Gastroesophageal sphincter (tissue), 4 donors: ENCODE results near the gene CASQ1. TPM values are rescaled to one million over a fixed set of nuclear protein-coding genes. Genes with fewer than 3 reads are reported as not detected.

Experiments used
- ATAC-seq: fragments of 150-250 bp; one replicate; pipeline ENCODE4 v1.9.1; 2016; ENCODE audit warnings: mild to moderate bottlenecking, moderate library complexity
- H3K27ac ChIP-seq, 4 donors: fragments of 200-600 bp; sonication (generic) in 3 of 4; 1 replicate in 3 of 4; 2 replicates in 1 of 4; pipeline ENCODE4 v1.5.1; 2016 to 2019
- H3K27me3 ChIP-seq: fragments of 200-600 bp; sonication (generic); one replicate; pipeline ENCODE4 v1.5.1; 2019
- H3K36me3 ChIP-seq, 2 donors: fragments of 200-600 bp; sonication (generic); one replicate each; pipeline ENCODE4 v1.5.1; 2019; ENCODE audit warnings: control low read depth in 1 of 2
- H3K4me1 ChIP-seq, 3 donors: fragments of 200-600 bp; sonication (generic); 1 replicate in 2 of 3; 2 replicates in 1 of 3; pipeline ENCODE4 v1.5.1; 2016 to 2019; ENCODE audit warnings: control low read depth in 2 of 3
- H3K4me3 ChIP-seq, 2 donors: fragments of 200-600 bp; sonication (generic); one replicate each; pipeline ENCODE4 v1.5.1; 2019; ENCODE audit warnings: mild to moderate bottlenecking in 1 of 2, moderate library complexity in 1 of 2
- H3K9me3 ChIP-seq, 3 donors: fragments of 200-600 bp; sonication (generic); one replicate each; pipeline ENCODE4 v1.5.1; 2017 to 2019; ENCODE audit warnings: control low read depth in 2 of 3
- EP300 ChIP-seq: sonication (generic); formaldehyde crosslinking; IDR thresholded peaks from one replicate; pipeline ENCODE4 v1.6.1; 2017; ENCODE audit warnings: antibody characterized with exemption, mild to moderate bottlenecking
- POLR2A ChIP-seq, 2 donors: fragments of 450-650 bp; IDR thresholded peaks; one replicate each; pipeline ENCODE4 v1.6.1; 2017; ENCODE audit warnings: antibody characterized with exemption in 2 of 2, mild to moderate bottlenecking in 2 of 2, moderate library complexity in 1 of 2
- POLR2AphosphoS5 ChIP-seq: sonication (generic); formaldehyde crosslinking; IDR thresholded peaks from one replicate; pipeline ENCODE4 v1.6.1; 2017; ENCODE audit warnings: antibody characterized with exemption
- WGBS, 2 donors: methylation state at CpG; one replicate each; pipeline ENCODE4 v1.1.5; 2018; ENCODE audit warnings: low coverage in 1 of 2; 5-methylcytosine and 5-hydroxymethylcytosine counted together
- total RNA-seq, 4 donors: library from RNA; depleted of rRNA; stranded (reverse); fragments of >200 nt; gene quantifications; one replicate each; pipeline ENCODE4 v1.1.0, GENCODE V29; 2016
- TF ChIP-seq, protein P1 (sequence below), 4 experiments: fragments of 200-600 bp in 2 of 4; fragments of 450-650 bp in 2 of 4; sonication (generic) in 1 of 4; IDR thresholded peaks; one replicate each; pipeline ENCODE4 v1.5.1; 2017 to 2019; ENCODE audit warnings: antibody characterized with exemption in 4 of 4, mild to moderate bottlenecking in 2 of 4, moderate library complexity in 2 of 4

Gene CASQ1
- total RNA-seq, 4 donors from 2014 or later: 1.3 to 8.8 (median 2.2) TPM

DNA sequence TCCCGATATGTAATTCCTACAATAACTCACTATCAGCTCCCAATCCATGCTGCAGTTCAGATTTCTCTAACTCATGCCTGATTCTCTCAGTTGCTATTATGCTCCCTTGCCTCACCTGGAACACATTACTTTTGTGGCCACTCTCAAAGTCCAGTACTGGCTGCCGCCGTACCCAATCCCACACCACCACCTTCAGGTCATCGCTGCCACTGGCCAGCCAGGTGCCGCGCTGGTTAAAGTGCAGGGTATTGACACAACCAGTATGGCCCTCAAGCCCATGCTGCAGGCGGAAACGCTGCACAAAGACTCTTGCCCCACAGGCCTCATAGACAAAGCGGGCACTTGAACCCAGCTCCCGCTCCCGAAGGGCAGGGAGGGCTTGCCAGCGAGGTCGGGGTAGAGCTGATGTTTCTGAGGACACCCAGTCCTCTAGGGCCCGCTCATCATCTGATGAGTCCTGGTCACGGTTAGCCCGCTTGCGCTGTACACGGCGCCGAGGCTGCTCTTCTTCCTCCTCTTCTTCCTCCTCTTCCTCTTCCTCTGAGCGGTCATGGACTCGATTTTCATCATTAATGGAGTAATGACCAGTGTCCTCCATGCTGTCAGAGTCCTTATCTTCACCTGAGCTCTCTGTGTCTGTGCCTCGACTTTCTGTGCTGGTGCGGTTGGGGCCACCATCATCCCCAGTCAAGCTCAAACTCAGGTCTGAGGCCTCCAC lies 49.4 kb downstream of the CASQ1 start:
- Histone ChIP-seq H3K4me3 (no peak overlapping the region), H3K4me1 (peaks cover 0 to 26% (median 0%) of the 10 kb centered on the region in 3 donors), H3K27me3 (no peaks in the 10 kb centered on the region), H3K9me3 (no peaks in the 10 kb centered on the region), H3K36me3 (peaks cover 15 to 94% of the 10 kb centered on the region in 2 donors), H3K27ac (no peak overlapping the region)
- TF ChIP-seq POLR2A (IDR thresholded peaks at IDR 0.05) (no peak), POLR2AphosphoS5 (no peak), EP300 (no peak)
- TF ChIP-seq, protein P1, sequence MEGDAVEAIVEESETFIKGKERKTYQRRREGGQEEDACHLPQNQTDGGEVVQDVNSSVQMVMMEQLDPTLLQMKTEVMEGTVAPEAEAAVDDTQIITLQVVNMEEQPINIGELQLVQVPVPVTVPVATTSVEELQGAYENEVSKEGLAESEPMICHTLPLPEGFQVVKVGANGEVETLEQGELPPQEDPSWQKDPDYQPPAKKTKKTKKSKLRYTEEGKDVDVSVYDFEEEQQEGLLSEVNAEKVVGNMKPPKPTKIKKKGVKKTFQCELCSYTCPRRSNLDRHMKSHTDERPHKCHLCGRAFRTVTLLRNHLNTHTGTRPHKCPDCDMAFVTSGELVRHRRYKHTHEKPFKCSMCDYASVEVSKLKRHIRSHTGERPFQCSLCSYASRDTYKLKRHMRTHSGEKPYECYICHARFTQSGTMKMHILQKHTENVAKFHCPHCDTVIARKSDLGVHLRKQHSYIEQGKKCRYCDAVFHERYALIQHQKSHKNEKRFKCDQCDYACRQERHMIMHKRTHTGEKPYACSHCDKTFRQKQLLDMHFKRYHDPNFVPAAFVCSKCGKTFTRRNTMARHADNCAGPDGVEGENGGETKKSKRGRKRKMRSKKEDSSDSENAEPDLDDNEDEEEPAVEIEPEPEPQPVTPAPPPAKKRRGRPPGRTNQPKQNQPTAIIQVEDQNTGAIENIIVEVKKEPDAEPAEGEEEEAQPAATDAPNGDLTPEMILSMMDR (IDR thresholded peaks at IDR 0.05): no peak
- ATAC-seq: no peak
- WGBS, 2 donors: 97% methylated on average over 22 of the region's 24 CpGs; no CpG with 5 or more reads in 1 of the 2 donors

DNA sequence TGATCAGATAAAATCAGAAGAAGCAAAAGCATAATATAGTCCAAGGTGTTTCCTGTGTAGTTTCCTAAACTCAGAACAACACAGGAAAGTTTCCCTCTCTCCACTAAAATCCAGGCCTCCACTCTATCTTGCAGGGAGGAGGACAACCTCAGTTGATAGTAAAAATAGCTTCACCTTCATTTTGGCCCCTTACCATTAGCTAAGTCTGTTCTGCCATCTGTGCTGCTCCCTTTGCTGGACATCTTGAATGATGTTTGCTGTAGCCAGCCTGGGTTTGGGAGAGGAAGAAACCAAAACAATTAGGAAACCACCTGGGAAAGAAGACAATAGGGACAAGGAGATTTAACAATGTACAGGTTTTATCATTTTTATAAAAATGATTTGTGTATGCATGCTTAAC lies 53.4 kb downstream of the CASQ1 start:
- no peak overlapping the region for H3K27ac ChIP-seq
- peaks cover 0 to 54% (median 0%) of the 10 kb centered on the region in 3 donors for H3K4me1 ChIP-seq
- H3K9me3 ChIP-seq: no peaks in the 10 kb centered on the region
- H3K27me3 ChIP-seq: no peaks in the 10 kb centered on the region
- H3K4me3 ChIP-seq: no peak overlapping the region
- TF ChIP-seq EP300 (no peak), POLR2AphosphoS5 (no peak), POLR2A (IDR thresholded peaks at IDR 0.05) (no peak)
- TF ChIP-seq, protein P1 (IDR thresholded peaks at IDR 0.05): no peak
- ATAC-seq: no peak
- peaks cover 0 to 54% of the 10 kb centered on the region in 2 donors for H3K36me3 ChIP-seq

DNA sequence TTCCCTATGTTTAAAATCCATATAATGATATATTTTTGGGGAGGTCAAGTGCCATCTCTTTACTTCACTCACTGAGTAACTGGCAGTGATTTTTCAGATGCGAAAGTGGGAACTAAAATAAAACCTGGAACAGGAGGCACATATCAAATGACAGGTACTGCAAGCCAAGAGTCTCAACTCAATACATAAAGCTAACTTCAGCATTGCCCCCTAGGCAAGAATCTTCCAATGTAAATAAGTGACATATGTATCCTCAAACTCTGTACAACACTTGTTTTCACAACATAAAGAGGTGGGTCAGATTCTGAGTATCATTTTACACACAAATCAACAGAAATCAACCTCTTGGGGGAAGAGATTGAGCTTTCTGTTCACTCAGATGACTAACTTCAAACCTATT lies 53.8 kb downstream of the CASQ1 start:
- no peak for ATAC-seq
- TF ChIP-seq POLR2AphosphoS5 (no peak), EP300 (no peak), POLR2A (IDR thresholded peaks at IDR 0.05) (no peak)
- TF ChIP-seq, protein P1 (IDR thresholded peaks at IDR 0.05): no peak
- WGBS, 2 donors: 20 to 79% methylated on average over 1 of the region's 1 CpG
- Histone ChIP-seq H3K4me3 (no peak overlapping the region), H3K36me3 (peaks cover 0 to 49% of the 10 kb centered on the region in 2 donors), H3K27ac (no peak overlapping the region), H3K9me3 (no peaks in the 10 kb centered on the region), H3K4me1 (peaks cover 0 to 58% (median 0%) of the 10 kb centered on the region in 3 donors), H3K27me3 (no peaks in the 10 kb centered on the region)

DNA sequence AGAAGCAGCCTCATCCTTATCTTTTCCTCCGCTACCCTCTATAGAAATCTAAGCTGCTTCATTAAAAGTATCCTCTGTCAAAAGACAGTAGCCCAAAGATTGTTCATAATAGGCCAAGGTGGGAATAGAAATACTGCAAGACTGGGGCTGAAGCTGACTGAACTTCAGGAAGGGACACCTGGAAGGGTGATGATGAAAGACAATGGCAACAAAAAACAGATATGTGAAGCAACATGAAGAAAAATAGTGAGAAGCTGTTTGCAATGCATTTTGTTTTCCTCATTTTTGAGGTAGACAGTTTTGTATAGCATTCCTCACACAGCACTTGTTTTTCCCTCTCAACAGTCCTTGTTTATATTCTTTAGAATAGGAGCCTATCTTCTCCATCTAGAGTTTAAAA lies 55.1 kb downstream of the CASQ1 start:
- no peak overlapping the region for H3K27ac ChIP-seq
- peaks cover 0 to 37% of the 10 kb centered on the region in 2 donors for H3K36me3 ChIP-seq
- H3K4me1 ChIP-seq: peaks cover 0 to 70% (median 0%) of the 10 kb centered on the region in 3 donors
- no peak overlapping the region for H3K4me3 ChIP-seq
- no peaks in the 10 kb centered on the region for H3K27me3 ChIP-seq
- no peaks in the 10 kb centered on the region for H3K9me3 ChIP-seq
- TF ChIP-seq POLR2AphosphoS5: no peak
- TF ChIP-seq POLR2A (IDR thresholded peaks at IDR 0.05): no peak
- 83 to 89% methylated on average over 1 of the region's 1 CpG for WGBS, 2 donors
- ATAC-seq: no peak

DNA sequence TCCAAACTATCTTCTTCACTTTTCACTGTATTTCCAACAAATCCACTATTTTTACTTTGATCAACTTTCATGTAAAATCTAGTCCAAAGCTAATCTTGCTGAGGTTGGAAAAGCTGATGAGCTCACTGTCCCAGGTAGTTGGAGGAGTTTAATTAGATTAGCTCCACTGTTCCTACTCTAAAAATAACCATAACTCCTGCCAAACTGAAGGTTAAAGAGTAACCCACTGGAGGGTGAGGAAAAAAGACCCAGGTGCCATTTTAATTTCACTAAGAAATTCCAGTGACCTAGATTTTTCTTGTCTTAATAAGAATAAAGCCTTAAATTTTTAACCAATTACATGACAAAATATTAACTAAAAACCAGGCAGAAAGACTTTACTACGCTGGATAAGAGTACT lies 56.7 kb downstream of the CASQ1 start:
- no peak for ATAC-seq
- Histone ChIP-seq H3K27me3 (no peaks in the 10 kb centered on the region), H3K36me3 (peaks cover 0 to 21% of the 10 kb centered on the region in 2 donors), H3K27ac (no peak overlapping the region), H3K4me1 (peaks cover 3 to 86% (median 7%) of the 10 kb centered on the region in 3 donors), H3K9me3 (no peaks in the 10 kb centered on the region), H3K4me3 (no peak overlapping the region)
- 84 to 93% methylated on average over 1 of the region's 1 CpG for WGBS, 2 donors
- TF ChIP-seq EP300: no peak

DNA sequence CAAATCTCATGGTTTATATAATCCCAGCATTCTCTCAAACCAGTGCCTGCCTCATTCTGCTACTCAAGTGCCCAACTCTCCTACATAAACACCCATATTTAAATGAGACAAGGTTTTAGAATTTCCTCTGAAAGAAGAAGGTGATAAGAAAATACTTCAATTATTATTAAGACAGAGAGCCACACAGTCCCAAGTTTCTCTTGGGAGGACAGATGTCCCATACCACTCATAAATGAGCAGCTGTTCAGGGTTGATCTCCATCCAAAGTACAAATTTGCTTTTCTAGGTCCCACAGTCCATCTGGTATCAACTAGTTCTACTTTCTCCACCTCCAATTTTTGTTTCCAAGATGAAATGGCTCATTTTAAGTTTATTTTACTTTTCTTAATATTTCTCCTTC lies 60.6 kb downstream of the CASQ1 start:
- Histone ChIP-seq H3K27ac (peak overlapping the region in 3 of 4 donors; percentile 19 to 45 (median 40)), H3K9me3 (no peaks in the 10 kb centered on the region), H3K4me1 (peaks cover 3 to 63% (median 7%) of the 10 kb centered on the region in 3 donors), H3K36me3 (peaks cover 0 to 10% of the 10 kb centered on the region in 2 donors), H3K27me3 (no peaks in the 10 kb centered on the region), H3K4me3 (no peak overlapping the region)
- ATAC-seq: no peak
- TF ChIP-seq POLR2A (IDR thresholded peaks at IDR 0.05) (no peak), EP300 (no peak), POLR2AphosphoS5 (no peak)
- TF ChIP-seq, protein P1 (IDR thresholded peaks at IDR 0.05): no peak
